ENCODE measurements around the gene SATB1.
"Not testable (repeated sequence)": the region's sequence is repeated elsewhere in the genome, so short reads cannot be mapped to it uniquely, and the experiment has no call there.

The SATB1 gene

DNA sequence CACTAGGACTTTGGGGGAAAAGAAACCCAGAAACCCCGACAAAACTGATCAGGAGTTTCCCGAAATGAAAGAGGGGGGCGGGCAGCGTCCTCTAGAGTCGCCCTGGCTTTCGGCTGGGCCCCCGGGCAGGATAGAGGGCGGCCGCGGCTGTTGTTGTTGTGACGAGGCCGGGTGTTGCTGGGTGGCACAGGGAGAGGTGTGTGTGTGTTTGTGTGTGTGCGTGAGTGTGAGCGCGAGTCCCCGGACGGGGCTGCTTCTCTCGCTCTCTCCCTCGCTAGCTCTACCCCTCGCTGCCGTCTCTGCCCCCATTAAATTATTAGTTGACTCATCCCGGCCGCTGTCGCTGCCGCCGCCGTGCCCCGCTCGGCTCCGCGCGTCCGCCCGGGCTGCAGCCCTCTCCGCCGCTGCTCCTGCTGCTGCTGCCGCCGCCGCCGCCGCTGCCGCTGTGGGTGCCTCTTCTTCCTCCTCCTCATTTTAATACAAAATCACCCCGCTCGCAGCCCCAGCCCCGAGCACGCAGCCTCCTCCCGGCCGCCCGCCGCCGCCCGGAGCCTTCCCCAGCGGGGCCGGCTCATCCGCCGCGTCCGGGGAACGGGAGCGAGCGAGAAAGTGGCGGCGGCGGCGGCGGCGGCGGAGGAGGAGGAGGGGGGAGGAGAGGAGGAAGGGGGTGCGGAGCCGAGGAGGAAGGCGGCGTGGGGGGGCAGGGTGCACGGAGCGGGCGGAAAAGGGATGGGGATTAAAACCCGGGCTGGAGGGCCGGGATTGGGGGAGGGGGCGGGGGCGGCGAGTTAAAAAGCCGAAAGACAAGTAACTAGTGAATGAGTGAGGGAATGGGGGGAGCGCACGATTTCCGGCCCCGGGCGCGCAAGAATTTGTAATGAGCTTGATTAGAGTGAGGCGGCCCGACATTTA is at the start of gene SATB1:
Gene SATB1 (minus strand): TSS at position 611 of the 912 bp plus-strand sequence. CDS start 4,372 bp downstream, outside the sequence.
- peak; percentile 5 for DNase-seq (ENCODE audit: low spot score)
- FAIRE-seq: no peak

DNA sequence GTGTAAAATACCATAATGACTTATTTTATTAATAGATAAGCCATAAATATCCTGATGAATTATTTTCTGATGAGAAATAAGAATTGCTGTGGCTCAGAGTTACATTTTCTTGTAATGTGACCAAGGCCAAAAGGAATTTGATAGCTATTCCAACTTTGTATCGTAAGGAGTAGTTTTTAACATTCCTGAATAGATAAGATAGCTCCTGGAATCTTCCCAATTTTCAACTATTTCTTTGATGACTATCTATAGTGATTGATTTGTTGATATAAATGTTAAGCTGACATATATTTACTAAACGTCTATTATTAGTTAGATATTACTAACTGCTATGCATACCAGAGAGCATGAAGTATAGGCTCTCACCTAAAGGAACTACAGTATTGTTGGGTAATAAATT is 49.1 kb upstream of the SATB1 start:
- no peak for FAIRE-seq
- no peak for DNase-seq (ENCODE audit: low spot score)

DNA sequence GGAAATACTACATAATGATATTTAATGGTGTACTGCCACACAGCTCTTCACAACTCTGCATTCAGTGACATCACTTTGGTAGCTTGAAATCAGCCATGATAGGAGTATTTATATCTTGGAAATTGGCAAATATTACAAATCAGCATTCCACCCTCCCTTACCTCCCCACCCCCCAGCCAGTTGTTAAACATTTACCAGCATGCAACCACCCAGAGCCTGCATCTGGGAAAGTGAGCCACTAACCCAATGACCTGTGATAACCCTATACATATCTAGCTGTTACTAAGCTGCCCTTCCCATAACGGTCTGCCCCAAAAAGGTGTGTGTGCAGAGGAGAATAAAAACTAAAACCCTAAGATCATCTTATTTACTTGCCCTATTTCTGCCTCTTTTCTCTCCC is 44.6 kb upstream of the SATB1 start:
- FAIRE-seq (no peak), DNase-seq (ENCODE audit: low spot score) (peak; percentile 8)

DNA sequence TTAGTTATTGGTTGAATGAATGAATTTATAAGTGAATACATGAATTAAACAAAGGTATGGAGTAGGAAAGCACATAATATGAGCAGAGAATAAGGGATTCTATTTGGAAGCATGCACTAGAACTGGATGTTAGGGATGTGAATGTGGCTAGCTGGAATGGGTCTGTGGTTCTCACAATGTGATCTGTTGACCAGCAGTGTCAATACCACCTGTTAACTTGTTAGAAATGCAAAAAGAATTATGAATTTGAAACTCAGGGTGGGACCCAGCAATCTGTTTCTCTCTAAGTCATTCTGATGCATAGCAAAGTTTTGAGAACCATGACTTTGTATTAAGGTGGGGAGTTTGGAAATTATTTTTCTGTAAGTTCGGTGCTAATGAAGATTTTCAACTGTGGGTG is 41.0 kb upstream of the SATB1 start:
- no peak for FAIRE-seq
- DNase-seq (ENCODE audit: low spot score): no peak

DNA sequence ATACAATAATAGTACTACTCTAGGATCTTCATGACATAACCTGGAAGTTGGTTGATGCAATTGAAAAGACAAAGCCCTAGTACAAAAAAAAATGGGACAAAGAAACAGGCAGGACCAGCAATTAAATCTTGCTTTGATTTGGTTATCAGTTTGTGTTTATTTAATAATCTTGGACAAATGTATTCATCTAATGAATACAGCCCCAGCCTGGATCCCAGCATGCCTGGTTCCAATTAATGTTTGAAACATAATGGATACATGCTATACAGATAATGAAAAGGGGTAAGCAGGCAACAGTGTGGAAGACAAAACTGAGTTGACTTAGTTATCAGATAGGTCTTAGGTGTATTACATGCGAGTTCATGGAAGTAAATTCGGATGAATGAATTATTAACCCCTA is 29.6 kb upstream of the SATB1 start:
- DNase-seq (ENCODE audit: low spot score): no peak
- FAIRE-seq: no peak

DNA sequence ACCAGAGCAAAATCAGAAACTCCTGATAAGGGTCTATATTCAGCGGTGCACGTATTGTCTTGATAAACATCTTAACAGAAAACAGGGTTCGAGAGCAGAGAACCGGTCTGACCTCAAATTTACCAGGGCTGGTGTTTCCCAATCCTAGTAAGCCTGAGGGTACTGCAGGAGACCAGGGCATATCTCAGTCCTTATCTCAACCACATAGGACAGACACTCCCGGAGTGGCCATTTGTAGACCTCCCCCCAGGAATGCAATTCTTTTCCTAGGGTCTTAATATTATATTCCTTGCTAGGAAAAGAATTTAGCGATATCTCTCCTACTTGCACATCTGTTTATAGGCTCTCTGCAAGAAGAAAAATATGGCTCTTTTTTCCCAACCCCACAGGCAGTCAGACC is 24.5 kb upstream of the SATB1 start:
- DNase-seq (ENCODE audit: low spot score); FAIRE-seq: not testable (repeated sequence)

DNA sequence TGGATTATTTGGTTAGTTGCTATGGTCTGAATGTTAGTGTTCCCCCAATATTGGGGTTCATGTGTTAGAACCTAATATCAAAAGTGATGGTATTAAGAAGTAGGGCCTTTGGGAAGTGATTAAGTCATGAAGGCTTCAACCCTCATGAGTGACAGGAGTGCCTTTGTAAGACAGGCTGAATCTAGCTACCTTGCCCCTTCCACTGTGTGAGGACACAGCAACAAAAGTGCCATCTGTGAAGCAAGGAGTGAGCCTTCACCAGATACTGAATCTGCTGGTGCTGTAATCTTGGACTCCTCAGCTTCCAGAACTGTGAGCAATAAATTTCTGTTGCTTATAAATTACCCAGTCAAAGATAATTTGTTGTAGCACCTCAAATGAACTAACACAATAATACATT is 22.6 kb upstream of the SATB1 start:
- FAIRE-seq (no peak), DNase-seq (ENCODE audit: low spot score) (no peak)

DNA sequence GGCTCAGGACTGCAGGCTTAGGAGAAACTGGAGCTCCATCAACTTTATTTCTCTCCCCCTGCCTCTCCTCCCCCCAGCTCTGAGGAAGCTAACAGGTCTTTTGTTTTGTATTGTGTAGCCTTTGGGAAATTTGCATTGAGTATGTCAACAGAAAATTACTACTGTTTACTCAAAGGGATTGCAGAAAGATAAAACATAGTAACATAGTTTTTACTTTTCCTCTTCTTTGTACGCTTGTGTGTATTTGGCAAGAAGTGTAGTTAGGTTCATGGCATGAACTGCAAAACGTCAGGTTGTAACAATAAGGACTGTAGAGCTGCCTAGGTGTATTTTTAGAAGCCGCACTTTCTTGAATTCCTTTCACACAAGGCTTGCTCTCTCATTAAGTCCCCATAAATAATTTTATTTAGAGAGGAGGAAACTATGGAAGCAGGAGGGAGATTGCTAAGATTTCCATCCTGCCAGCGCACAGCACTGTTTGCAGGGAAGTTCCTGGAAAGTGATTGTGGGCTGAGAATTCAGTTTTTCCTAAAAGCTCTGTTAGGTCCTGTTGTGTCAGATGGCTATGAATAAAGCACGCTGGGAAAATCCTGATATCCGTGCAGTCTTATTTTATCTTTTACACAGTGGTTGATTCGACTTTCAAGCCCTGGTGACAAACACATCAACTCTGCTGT is 21.1 kb upstream of the SATB1 start:
- no peak for FAIRE-seq

DNA sequence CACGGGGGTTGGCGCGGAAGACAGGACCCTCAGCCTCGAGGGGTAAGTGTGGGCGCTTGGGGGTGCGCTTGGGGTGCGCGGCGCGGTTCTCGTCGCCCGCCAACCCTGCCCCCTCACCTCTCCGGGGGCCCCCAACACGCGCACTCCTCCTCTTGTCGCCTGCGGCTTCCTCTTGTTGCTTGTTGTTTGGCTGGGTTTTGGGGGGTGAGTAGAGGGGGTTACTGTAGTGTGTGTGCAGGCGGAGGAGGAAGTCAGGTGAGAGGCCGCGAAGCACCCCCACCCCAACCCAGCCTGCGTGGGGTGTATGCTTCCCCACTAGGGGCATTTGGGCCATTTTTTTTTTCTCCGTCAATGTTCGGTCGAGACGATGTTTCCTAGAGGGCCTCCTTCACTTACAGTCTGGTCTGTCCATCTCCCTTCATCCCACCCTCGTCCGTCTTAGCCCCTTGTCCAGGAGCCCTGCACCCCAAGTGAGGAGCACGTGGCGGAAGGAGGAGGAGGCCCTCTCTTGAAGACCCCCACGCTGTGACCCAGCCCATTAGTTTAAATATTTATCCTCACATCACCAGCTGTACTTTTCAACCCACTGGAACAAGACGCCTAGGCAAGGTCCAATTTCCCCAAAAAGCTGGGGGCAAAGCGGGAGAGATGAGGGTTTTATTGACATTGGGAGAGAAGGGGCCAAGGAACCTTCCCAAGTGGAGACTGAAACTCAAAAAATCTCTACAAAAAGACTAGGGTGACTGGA is 20.4 kb upstream of the SATB1 start:
- FAIRE-seq (no peak), DNase-seq (ENCODE audit: low spot score) (no peak)

More for the DNA sequence above, 21.1 kb upstream of the SATB1 start:
- no peak for DNase-seq (ENCODE audit: low spot score)

DNA sequence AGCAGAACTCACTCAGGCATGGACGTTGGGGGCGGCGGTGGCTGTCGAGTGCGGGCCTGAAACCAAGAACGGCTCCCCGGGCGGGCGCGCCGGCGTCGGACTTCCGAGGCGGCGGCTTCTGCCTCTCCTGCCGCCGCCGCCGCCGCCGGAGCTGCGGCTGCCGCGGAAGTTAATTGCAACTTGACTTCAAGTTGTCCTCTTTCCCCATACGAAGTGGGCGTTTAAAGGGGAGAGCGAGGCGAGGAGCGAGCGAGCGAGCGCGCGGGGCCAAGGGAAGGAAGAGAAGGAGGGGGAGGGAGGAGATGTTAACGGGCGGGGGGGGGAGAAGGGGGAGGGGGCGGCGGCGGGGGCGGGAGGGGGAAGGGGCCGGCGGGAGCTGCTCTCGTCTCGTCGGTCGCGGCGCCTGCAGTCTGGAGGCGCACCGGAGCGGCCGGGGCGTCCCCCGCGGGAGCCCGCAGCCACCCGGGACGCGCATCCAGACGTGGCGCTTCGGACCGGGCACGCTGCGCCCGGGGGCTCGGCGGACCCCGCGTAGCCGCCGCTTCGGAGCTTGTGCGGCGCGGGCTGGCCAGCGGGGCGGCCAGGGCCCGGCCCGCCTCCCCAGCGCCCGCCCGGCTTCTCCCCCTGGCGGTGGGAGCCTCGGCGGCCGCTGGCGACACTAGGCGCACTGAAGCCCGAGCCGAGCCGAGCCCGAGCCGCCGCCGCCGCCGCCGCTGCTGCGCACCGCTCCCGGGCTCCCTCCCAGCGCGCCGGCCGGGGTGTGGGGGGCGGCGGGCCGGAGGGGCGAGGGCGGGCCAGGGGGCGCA is 19.7 kb upstream of the SATB1 start:
- no peak for FAIRE-seq
- DNase-seq (ENCODE audit: low spot score): no peak

DNA sequence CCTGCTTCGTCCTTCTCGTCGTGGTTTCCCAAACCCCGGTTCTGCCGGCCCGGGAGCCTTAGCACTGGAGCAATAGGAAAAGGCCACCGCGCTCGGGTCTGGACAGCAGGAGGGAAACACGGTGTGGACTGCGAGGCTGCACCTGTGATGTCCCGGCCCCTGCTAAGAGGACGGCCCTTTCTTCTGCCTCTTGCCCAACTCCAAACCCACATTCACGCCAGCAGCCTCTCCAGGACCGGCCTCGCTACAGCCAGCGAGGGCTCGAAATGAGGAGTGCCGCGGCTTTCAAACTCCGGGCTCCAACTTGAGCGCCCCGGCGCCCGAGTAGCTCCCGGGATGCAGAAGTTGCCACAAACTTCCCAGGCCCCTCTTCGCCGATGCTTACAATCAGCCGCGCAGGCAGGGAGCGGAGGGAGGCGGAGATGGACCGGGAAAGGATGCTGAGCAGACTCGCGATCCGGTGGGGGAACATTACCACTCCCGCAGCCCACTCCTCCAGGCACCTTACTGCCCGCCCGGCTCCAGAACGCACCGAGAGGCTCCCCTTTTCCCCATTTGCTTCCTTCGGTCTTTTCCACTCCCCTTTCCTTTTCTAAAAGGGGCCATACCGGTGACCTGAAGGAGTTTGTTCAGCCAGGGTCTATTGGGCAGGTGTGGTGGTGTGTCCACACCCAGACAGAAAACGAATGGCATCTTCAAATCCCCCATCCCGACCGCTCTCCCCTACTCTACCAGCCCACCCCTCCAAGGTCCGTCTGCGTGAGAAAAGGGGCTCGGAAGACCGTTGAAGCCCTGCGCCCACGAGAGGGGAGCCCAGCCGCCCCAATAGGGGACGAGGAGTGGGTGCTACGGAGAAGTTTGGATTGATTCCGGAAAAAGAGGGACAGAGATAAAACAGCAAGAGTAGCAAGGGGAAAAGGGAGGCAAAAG is 18.8 kb upstream of the SATB1 start:
- FAIRE-seq (no peak), DNase-seq (ENCODE audit: low spot score) (no peak)

DNA sequence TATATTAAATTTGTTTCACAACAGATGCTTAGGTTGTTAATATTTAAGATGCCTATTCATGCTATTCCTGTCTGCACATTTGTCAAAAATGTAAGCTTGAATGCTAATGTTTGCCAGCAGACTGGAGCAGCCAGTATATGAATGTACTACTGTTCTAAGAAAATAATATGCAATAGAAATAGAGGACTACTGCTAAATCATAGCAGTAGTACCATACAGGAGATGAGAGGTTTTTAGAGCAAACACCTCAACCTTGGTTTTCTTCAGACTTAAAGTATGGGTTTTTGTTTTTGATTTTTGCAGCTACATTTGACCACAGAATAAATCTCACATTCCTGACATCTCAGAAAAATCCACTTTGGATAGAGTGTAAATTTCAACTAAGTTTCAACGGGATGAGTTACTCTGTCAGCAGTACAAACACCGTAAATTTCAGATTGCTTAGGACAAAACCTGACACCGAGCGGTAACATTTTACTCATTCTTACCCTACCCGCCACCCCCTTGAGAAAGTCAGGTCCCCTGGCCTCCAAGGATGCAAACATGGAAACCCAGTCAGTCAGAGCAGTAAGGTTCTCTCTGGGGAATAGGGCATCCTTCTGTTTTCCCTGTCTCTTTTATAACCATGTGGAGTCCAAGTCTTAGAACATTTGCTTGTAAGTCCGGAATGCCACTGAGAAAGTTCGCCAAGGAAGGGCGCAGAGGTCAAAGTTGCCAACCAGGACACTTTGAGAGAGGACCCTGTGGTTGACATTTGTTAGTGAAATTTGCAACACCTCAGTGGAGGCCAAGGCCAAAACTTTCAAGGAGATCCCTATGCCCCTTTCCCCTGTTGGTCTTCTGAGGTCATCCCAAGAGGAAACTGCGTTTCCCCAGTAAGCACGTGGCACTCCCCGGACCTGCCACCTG is 17.9 kb upstream of the SATB1 start:
- FAIRE-seq (no peak), DNase-seq (ENCODE audit: low spot score) (no peak)

DNA sequence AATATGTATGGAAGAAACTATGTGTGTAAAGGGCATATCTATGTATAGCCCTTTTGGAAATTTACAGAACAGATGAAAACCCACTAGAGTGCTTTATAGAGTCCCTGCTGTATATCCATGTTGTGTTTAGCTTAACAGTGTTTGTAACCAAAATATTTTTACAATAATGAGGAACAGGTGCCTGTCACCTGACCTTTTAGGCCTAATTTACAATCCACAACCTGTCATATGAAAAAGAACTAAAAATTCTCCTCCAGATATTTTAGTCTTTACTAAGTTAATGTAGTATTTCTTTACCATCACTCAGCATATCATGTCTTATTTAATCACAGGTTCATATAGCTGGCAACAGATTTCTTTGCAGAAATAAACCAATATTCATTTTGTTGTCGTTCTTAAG is 16.4 kb upstream of the SATB1 start:
- DNase-seq (ENCODE audit: low spot score): no peak
- no peak for FAIRE-seq

DNA sequence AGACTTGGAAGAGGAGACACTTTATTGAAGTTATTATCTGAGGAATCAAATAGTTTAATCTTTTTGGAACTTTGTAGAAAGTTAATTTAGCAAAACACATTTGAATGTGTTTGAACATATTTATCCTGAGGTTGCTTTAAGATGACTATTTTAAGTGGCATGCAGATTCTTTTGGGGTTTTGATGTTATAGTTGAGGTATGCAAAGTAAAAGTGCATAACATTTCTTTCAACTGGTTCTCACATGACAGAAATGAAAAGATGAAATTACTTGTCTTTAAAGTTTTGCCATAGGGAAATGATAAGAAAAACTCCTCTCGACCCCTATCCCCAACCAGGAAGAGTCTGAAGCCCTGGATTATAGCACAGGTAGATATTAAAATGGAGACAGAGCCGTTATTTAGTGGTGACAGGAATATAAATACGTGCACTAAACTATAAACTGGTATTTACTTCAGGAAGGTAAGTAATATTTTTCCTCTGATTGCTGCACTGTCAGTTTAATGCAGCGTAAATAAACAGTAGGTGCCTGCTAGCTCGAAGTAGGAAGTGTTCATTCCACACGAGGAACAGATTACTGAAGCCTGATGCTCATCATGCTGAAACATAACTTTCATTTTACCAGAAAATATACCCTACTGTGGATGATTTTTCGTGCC is 15.1 kb upstream of the SATB1 start:
- FAIRE-seq (no peak), DNase-seq (ENCODE audit: low spot score) (no peak)

DNA sequence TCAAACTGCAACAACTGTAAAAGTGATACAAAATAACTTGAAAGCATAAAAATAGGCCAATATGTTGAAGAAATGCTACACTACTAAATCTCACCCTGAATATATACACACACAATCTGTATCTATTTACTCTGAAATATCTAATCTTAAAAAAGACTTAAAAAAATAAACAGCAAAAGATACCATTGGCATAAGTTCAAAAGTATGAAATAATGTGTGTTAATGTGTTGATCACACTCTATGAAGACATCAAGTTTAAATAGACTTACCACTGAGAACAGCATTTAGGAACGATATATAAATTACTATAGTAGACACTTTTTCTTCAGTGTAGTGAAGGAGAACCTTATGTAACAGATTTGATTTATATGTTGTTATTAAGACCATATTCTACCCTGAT is 14.1 kb upstream of the SATB1 start:
- DNase-seq (ENCODE audit: low spot score) (no peak), FAIRE-seq (no peak)

DNA sequence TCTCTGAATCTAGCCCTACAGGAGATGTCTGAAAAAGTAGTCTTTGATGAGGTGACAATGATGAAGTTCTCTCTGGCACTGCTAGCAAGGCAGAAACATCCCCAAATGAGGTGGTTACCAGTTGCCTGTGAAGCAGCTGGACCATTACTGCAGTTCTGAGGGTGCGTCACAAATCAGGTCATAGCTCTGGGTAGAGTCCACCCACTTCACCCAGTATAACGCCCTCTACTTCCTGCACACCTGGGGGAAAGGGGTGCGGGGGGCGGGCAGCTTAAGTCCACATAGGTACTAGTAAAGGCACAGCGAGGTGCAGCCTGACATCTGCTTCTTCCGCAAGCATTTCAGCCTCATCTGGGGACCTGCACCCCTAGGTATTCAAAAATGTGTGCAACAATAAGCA is 13.4 kb upstream of the SATB1 start:
- DNase-seq (ENCODE audit: low spot score) (no peak), FAIRE-seq (no peak)

DNA sequence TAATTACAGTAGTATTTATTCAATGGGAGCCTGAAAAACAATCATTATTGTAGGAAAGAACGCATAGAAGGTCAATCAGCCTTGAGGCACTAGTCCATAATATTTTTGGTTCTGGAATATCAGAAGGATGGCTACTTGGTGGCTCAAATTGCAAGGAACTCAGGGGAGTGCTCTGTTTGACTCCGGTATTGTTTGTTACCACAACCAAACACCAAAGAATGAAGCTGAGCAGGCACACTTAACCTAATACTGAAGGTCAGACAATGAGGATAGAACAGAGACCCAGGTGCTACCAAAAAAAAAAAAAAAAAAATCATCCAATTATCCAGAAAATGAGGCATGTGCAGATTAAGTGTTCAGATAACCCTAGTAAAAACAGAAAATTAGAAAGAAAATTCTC is 11.1 kb upstream of the SATB1 start:
- no peak for FAIRE-seq
- DNase-seq (ENCODE audit: low spot score): no peak

DNA sequence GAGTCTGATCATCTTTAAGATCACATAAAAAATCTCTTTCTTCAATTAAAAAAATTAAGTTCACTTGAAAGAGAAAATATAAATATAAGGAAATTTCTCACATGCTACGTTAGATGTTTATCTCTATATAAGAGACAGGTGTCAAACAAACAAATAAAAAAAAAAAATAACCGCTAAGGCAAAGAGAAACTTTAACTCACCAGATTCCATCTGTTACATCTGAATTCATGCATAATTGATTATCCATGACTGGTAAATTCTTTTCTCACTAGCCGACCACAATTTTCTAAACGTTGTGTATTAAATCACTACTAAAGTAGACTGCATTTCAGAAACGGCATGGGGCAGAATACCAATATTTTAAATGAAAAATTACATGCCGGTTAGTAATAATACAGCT is 9.6 kb upstream of the SATB1 start:
- DNase-seq (ENCODE audit: low spot score): no peak
- no peak for FAIRE-seq

DNA sequence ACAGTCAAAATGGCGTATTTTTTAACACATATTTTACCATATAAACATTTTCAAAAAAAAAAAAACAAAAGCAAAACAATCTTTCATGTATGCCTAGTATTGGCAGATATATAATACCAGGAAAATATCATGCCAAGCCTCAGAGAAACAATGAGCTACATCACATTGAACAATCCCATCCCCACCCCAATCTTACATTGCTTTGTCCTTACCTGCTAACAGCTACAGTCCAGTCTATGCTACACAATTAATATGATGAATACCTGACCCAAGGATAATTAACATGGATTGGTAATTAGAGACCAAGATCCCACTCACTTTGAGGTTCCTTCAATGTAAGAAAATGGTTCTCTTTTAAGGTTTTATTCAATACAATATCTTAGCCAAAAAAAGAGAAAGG is 7.6 kb upstream of the SATB1 start:
- FAIRE-seq: no peak
- no peak for DNase-seq (ENCODE audit: low spot score)
